TTC549 (cell line): ENCODE data around the gene TRPM3.

Experiments used
- FAIRE-seq: peaks from 2 replicates; lab custom pipeline; 2012; peaks lifted over from hg19 to GRCh38; lab: Jason Lieb, UNC

Gene TRPM3

GRCh38 chr9:70510157-70510770, 611.2 kb downstream of the TRPM3 start:
- no peak for FAIRE-seq

GRCh38 chr9:70506159-70506558, 615.3 kb downstream of the TRPM3 start:
- FAIRE-seq, result no peak

DNA sequence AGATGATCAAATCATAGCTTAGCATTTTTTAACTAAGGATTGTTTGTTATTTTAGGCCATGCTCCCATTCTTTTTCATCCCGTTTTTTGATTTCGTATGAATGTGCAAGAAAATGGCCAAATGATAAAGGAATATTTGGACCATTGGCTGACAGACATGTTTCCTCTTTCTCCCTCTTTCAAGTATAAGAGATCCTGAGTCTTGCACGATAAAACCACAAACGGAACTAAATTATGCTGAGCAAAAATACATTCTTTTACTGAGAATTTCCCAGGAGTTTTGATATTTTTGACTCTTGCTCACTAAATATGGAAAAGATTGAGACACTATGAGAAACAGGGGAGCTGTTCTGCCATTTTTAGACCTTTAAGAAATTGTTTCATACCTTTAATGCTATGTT, 616.6 kb downstream of the TRPM3 start:
- no peak for FAIRE-seq

GRCh38 chr9:70502690-70503089, 618.7 kb downstream of the TRPM3 start:
- no peak for FAIRE-seq

GRCh38 chr9:70500793-70501192, 620.6 kb downstream of the TRPM3 start:
- no peak for FAIRE-seq

- no peak for FAIRE-seq
Measured at GRCh38 chr9:70499621-70500020, 621.8 kb downstream of the TRPM3 start.

- no peak for FAIRE-seq
Measured at GRCh38 chr9:70498866-70499265, 622.6 kb downstream of the TRPM3 start.

DNA sequence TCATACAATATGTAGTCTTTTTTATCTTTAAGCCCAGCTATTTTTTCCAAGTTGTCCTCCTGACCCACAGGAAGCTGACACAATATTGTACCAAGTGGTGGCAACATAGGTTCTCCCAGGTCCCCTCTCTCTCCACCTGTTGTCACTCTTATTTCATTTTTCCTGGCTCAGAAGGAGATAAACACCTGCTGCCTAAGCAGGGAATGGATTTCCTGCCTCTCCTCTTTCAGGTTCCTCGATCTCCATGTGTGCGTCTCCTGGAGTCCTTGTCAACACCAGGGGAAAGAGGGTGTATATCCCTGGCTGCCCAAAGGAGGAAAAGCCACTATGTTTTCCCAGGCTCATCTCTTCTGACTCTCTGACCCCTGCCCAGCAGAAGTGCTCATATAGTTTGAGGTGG, 625.2 kb downstream of the TRPM3 start:
- no peak for FAIRE-seq

GRCh38 chr9:70495514-70495913, 625.9 kb downstream of the TRPM3 start:
- FAIRE-seq, result no peak

GRCh38 chr9:70494221-70494620, 627.2 kb downstream of the TRPM3 start:
- no peak for FAIRE-seq

- FAIRE-seq, result no peak
Measured at GRCh38 chr9:70493029-70493428, 628.4 kb downstream of the TRPM3 start.

DNA sequence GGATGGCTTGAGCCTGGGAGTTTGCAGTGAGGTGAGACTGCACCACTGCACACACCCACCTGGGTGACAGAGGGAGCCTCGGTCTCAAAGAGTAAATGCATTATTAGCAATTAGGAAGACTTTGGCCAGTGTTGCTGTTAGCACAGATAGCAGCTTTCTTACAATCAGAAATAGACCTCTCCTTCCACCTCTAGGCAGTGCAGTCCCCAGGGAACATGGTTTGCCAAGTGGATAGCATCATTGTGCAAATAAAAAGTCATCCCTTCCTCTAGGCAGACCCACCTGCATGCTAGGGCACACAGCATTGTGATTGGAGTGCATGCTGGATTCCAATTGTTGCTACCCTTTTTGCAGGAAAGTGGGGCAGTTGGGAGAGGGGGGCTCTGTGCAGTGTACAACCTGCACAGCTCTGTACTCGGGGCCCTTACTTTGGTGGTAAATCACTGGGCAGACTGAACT, 629.1 kb downstream of the TRPM3 start:
- no peak for FAIRE-seq

GRCh38 chr9:70491426-70492318, 629.7 kb downstream of the TRPM3 start:
- no peak for FAIRE-seq

DNA sequence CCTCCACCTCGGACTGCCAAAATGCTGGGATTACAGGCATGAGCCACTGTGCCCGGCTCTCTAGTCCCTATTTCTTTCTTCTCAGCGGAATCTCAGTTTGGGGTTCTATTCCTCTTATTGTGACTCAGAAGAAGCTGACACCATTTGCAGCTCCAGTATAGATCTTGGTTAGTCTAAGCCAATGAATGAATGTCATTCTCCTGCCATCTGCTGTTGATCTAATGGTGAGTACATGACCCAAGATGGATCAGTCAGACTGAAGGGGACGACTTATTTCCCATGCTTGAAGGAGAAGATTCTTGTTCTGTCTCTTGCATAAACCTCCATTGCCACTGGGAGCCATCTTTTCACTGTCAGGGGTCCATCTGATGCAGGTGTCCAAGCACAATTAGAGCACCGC, 630.9 kb downstream of the TRPM3 start:
- no peak for FAIRE-seq

- FAIRE-seq, result no peak
Measured at GRCh38 chr9:70488793-70489105, 632.7 kb downstream of the TRPM3 start.

GRCh38 chr9:70488098-70488792, 633.2 kb downstream of the TRPM3 start:
- no peak for FAIRE-seq

GRCh38 chr9:70486127-70486526, 635.3 kb downstream of the TRPM3 start:
- no peak for FAIRE-seq

GRCh38 chr9:70485273-70485858, 636.1 kb downstream of the TRPM3 start:
- FAIRE-seq, result no peak

DNA sequence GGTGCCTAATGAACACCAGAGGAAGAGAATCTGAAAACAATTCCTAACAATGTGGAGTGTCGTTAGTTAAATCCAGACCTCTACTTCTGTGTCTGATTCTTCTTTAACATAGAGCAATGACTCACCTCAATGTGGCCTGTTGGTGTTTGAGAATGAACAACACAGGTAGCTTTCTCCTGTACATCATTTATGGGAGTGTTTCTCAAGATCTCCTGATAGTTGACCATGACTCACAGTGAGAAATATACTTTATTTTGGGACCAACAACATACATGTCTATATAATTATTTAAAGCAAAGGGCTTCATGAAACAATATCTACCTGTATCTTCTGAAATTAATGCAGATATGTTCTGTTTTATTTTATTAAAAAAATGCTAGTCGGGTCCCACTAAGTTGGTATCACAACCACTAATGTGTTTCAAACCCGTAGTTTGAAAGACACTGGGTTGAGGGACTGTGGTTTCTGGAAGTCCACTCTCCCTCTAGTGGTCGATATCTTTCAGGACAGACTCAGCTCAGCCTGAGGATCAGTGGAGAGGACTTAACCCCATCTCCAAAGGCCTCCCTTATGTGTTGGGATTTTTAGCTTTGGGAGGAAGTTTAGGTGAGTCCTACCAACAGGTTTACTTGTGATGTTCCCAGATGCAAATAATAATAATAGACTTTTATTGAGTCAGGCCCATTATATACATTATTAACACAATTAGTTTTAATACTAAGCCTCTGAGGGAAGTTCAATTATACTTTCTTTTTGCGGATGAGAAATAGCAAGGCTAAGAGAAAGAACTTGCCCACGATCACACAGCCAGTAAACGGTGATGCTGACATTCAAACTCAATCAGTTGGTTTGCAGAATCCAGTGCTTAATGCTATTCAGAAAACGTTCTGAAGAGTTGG, 636.9 kb downstream of the TRPM3 start:
- peak; percentile 66 for FAIRE-seq

GRCh38 chr9:70481471-70481870, 640.0 kb downstream of the TRPM3 start:
- no peak for FAIRE-seq

DNA sequence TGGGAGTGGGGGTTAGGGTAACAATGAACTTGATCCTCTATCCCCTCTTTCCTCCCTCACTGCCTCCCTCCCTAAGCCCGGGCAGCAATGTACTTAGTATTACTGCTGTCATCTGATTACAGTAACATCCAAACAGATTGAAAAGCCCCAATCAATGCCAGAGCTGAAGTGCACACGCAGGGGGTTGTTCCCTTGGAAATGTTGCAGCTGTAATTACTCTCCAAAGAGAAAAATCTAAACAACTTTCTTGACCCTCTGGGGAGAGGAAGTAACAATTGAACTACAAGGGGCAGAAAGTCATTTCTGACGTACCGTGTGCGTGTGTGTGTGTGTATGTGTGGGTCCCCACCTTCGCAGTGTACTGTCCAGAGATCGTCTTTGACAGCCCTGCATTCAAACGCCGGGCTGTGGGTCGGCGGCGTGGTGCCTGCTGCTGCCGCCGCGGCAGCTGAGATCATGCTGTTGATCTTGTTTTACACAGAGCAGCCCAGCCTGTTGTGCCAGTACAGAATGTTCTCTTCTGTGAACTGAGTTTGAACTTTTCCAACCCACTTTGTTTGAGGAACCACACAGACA, 640.9 kb downstream of the TRPM3 start:
- no peak for FAIRE-seq
